Mesendoderm (in vitro differentiated cells): Measurements from ENCODE around the gene SMCHD1.
A peak's percentile ranks its signal among the peaks of the same experiment; 100 is the strongest.

Experiments used
- DNase-seq: peaks from one replicate; pipeline ENCODE4 v3.0.0; 2013
- H2AK5ac ChIP-seq: 2 replicates; pipeline ENCODE4 v1.6.1; 2013; ENCODE audit warnings: low read length, inconsistent platforms
- H2BK120ac ChIP-seq: 2 replicates; pipeline ENCODE4 v1.6.1; 2013; ENCODE audit warnings: low read depth, mild to moderate bottlenecking, low read length, moderate library complexity, mixed read lengths
- H2BK15ac ChIP-seq: replicated peaks from 2 replicates; pipeline ENCODE4 v1.6.1; 2013; ENCODE audit warnings: low read depth, mild to moderate bottlenecking, moderate library complexity
- H2BK5ac ChIP-seq: 2 replicates; pipeline ENCODE4 v1.6.1; 2013; ENCODE audit warnings: low read length, inconsistent platforms
- H3K18ac ChIP-seq: 2 replicates; pipeline ENCODE4 v1.6.1; 2013; ENCODE audit warnings: mild to moderate bottlenecking, low read length, mixed read lengths
- H3K23ac ChIP-seq: one replicate; pipeline ENCODE4 v1.6.1; 2013; ENCODE audit warnings: low read length
- H3K27ac ChIP-seq: 2 replicates; pipeline ENCODE4 v1.5.1; 2013; ENCODE audit warnings: low read depth, mild to moderate bottlenecking, inconsistent platforms, low read length, moderate library complexity
- H3K27me3 ChIP-seq: 2 replicates; pipeline ENCODE4 v1.6.1; 2013; ENCODE audit warnings: low read length, control low read depth, mild to moderate bottlenecking, inconsistent platforms; ENCODE audit not compliant: insufficient read depth, poor library complexity
- H3K36me3 ChIP-seq: 2 replicates; pipeline ENCODE4 v1.6.1; 2013; ENCODE audit warnings: low read length, inconsistent platforms; ENCODE audit not compliant: control insufficient read depth, insufficient read depth
- H3K4ac ChIP-seq: one replicate; pipeline ENCODE4 v1.6.1; 2013; ENCODE audit warnings: low read depth, mild to moderate bottlenecking, low read length, moderate library complexity
- H3K4me1 ChIP-seq: 2 replicates; pipeline ENCODE4 v1.6.1; 2013; ENCODE audit warnings: low read depth, low read length, inconsistent platforms; ENCODE audit not compliant: control insufficient read depth
- H3K4me2 ChIP-seq: 2 replicates; pipeline ENCODE4 v1.6.1; 2013; ENCODE audit warnings: low read length
- H3K4me3 ChIP-seq: 2 replicates; pipeline ENCODE4 v1.5.1; 2013; ENCODE audit warnings: mild to moderate bottlenecking, low read length
- H3K56ac ChIP-seq: one replicate; pipeline ENCODE4 v1.6.1; 2013; ENCODE audit warnings: low read length
- H3K79me1 ChIP-seq: 2 replicates; pipeline ENCODE4 v1.6.1; 2013; ENCODE audit warnings: low read length, inconsistent platforms
- H3K79me2 ChIP-seq: 2 replicates; pipeline ENCODE4 v1.6.1; 2013; ENCODE audit warnings: mild to moderate bottlenecking, low read length; ENCODE audit not compliant: control insufficient read depth, insufficient read depth
- H3K9ac ChIP-seq: 2 replicates; pipeline ENCODE4 v1.6.1; 2013; ENCODE audit warnings: low read length, inconsistent platforms
- H4K5ac ChIP-seq: one replicate; pipeline ENCODE4 v1.6.1; 2013; ENCODE audit warnings: low read length
- H4K8ac ChIP-seq: one replicate; pipeline ENCODE4 v1.6.1; 2013; ENCODE audit warnings: low read depth, mild to moderate bottlenecking, control low read depth, low read length, moderate library complexity
- WGBS: extraction: QIAGEN DNeasy Blood & Tissue Kit; methylation state at CpG from one replicate; pipeline ENCODE4 v1.1.7; 2013; ENCODE audit warnings: low lambda C conversion rate, missing lambda C conversion rate; ENCODE audit not compliant: insufficient coverage; ENCODE audit errors: extremely low coverage; 5-methylcytosine and 5-hydroxymethylcytosine counted together

Gene SMCHD1

GRCh38 chr18:2787225-2787624 lies 131.7 kb downstream of the SMCHD1 start:
- Histone ChIP-seq H3K4me3 (no peak overlapping the region), H3K36me3 (peaks cover 5% of the 10 kb centered on the region), H3K4me1 (no peaks in the 10 kb centered on the region), H3K4ac (no peak overlapping the region), H3K23ac (no peak overlapping the region), H2AK5ac (no peak overlapping the region), H3K27me3 (no peaks in the 10 kb centered on the region), H3K4me2 (no peak overlapping the region), H3K79me1 (no peaks in the 10 kb centered on the region), H2BK5ac (no peak overlapping the region), H3K56ac (no peak overlapping the region), H4K8ac (no peak overlapping the region), H3K79me2 (no peaks in the 10 kb centered on the region), H3K9ac (no peak overlapping the region), H3K27ac (no peak overlapping the region), H2BK15ac (no peak overlapping the region), H3K18ac (no peak overlapping the region), H2BK120ac (no peak overlapping the region), H4K5ac (no peak overlapping the region)
- no peak for DNase-seq

- Histone ChIP-seq H3K4me1 (no peaks in the 10 kb centered on the region), H4K8ac (no peak overlapping the region), H3K36me3 (no peaks in the 10 kb centered on the region), H3K9ac (no peak overlapping the region), H3K79me1 (no peaks in the 10 kb centered on the region), H2BK15ac (no peak overlapping the region), H3K4me3 (no peak overlapping the region), H2AK5ac (no peak overlapping the region), H3K27me3 (no peaks in the 10 kb centered on the region), H3K18ac (no peak overlapping the region), H3K27ac (no peak overlapping the region), H3K79me2 (no peaks in the 10 kb centered on the region), H3K4me2 (no peak overlapping the region), H3K56ac (no peak overlapping the region), H2BK5ac (no peak overlapping the region), H4K5ac (no peak overlapping the region), H3K4ac (no peak overlapping the region), H2BK120ac (no peak overlapping the region), H3K23ac (no peak overlapping the region)
- no peak for DNase-seq
- WGBS: 100% methylated on average over 1 of the region's 2 CpGs
Measured at GRCh38 chr18:2792395-2792794, 136.9 kb downstream of the SMCHD1 start.

- no peak overlapping the region for H3K27ac ChIP-seq
- H2AK5ac ChIP-seq: no peak overlapping the region
- no peak overlapping the region for H4K5ac ChIP-seq
- H3K79me1 ChIP-seq: no peaks in the 10 kb centered on the region
- no peak overlapping the region for H2BK120ac ChIP-seq
- H3K23ac ChIP-seq: no peak overlapping the region
- no CpG with 5 or more reads among the region's 9 CpGs for WGBS
- H3K27me3 ChIP-seq: no peaks in the 10 kb centered on the region
- no peak overlapping the region for H2BK5ac ChIP-seq
- H3K4me3 ChIP-seq: no peak overlapping the region
- H3K4me2 ChIP-seq: no peak overlapping the region
- H3K79me2 ChIP-seq: no peaks in the 10 kb centered on the region
- H3K4me1 ChIP-seq: no peaks in the 10 kb centered on the region
- no peak overlapping the region for H3K56ac ChIP-seq
- no peak overlapping the region for H4K8ac ChIP-seq
- DNase-seq: peak; percentile 30
- H2BK15ac ChIP-seq: no peak overlapping the region
- H3K36me3 ChIP-seq: no peaks in the 10 kb centered on the region
- H3K4ac ChIP-seq: no peak overlapping the region
- no peak overlapping the region for H3K18ac ChIP-seq
- H3K9ac ChIP-seq: no peak overlapping the region
Measured at GRCh38 chr18:2794159-2794558, 138.6 kb downstream of the SMCHD1 start.

- no peak overlapping the region for H3K23ac ChIP-seq
- H3K18ac ChIP-seq: no peak overlapping the region
- no peak overlapping the region for H2BK120ac ChIP-seq
- H3K79me1 ChIP-seq: no peaks in the 10 kb centered on the region
- H2AK5ac ChIP-seq: no peak overlapping the region
- no peaks in the 10 kb centered on the region for H3K79me2 ChIP-seq
- no peak overlapping the region for H3K4ac ChIP-seq
- H4K8ac ChIP-seq: no peak overlapping the region
- no peak overlapping the region for H3K56ac ChIP-seq
- H3K36me3 ChIP-seq: no peaks in the 10 kb centered on the region
- no peak overlapping the region for H2BK15ac ChIP-seq
- no peak overlapping the region for H3K9ac ChIP-seq
- no peak overlapping the region for H3K4me3 ChIP-seq
- H3K27ac ChIP-seq: no peak overlapping the region
- no peak for DNase-seq
- H2BK5ac ChIP-seq: no peak overlapping the region
- no peak overlapping the region for H3K4me2 ChIP-seq
- no peaks in the 10 kb centered on the region for H3K27me3 ChIP-seq
- no peaks in the 10 kb centered on the region for H3K4me1 ChIP-seq
- no CpG with 5 or more reads among the region's 1 CpG for WGBS
- H4K5ac ChIP-seq: no peak overlapping the region
Measured at GRCh38 chr18:2797951-2798350, 142.4 kb downstream of the SMCHD1 start.

GRCh38 chr18:2799369-2799768 lies 143.8 kb downstream of the SMCHD1 start:
- H3K23ac ChIP-seq: no peak overlapping the region
- H2BK15ac ChIP-seq: no peak overlapping the region
- no peak for DNase-seq
- H3K4me2 ChIP-seq: no peak overlapping the region
- no peaks in the 10 kb centered on the region for H3K79me1 ChIP-seq
- H3K9ac ChIP-seq: no peak overlapping the region
- H3K27ac ChIP-seq: no peak overlapping the region
- no peak overlapping the region for H2AK5ac ChIP-seq
- WGBS: no CpG with 5 or more reads among the region's 2 CpGs
- H3K79me2 ChIP-seq: no peaks in the 10 kb centered on the region
- no peaks in the 10 kb centered on the region for H3K27me3 ChIP-seq
- no peak overlapping the region for H4K5ac ChIP-seq
- no peaks in the 10 kb centered on the region for H3K4me1 ChIP-seq
- H2BK120ac ChIP-seq: no peak overlapping the region
- no peak overlapping the region for H4K8ac ChIP-seq
- no peak overlapping the region for H3K56ac ChIP-seq
- H3K4ac ChIP-seq: no peak overlapping the region
- no peak overlapping the region for H3K4me3 ChIP-seq
- no peak overlapping the region for H2BK5ac ChIP-seq
- H3K36me3 ChIP-seq: no peaks in the 10 kb centered on the region
- H3K18ac ChIP-seq: no peak overlapping the region

DNA sequence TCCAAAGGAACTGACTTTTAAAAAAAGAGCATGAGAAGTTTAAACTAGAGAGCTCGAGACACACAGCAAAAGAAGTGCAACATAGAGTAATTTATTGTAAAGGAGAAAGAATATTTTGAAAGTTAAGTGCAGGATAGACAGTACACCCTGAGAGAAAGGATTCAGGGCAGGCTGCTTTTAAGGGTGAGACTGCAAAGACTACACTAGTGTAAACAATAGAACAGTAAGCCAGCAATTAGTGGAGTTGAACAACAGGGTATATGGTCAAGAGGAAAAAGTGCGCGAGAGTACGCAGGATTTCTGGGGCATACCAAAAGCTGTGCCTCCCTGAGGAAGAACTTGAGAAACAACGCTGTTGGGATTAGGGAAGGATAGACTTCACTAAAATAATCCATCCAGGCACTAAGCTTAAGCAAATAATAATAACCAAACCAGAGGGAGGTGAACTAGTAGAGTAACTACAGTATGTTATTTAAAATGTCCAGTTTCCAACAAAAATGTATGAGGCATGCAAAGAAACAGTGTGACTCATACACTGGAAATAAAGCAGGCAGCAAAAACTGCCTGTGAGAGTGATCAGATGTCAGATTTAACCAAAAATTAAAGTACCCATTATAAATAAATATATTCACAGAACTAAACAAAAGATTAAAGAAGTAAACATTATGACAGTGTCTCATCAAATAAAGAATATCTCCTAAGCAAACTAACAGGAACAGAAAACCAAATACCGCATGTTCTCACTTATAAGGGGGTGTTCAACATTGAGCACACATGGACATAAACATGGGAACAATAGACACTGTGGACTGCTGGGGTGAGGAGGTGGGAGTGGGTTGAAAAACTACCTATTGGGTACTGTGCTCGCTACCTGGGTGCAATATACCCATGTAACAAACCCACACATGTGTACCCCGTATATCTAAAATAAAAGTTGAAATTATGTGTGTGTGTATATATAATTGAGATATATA lies 150.7 kb downstream of the SMCHD1 start:
- Histone ChIP-seq H3K4ac (no peak overlapping the region), H2BK5ac (no peak overlapping the region), H4K5ac (no peak overlapping the region), H3K36me3 (no peaks in the 10 kb centered on the region), H3K4me1 (no peaks in the 10 kb centered on the region), H3K18ac (no peak overlapping the region), H4K8ac (no peak overlapping the region), H2BK15ac (no peak overlapping the region), H3K23ac (no peak overlapping the region), H2BK120ac (no peak overlapping the region), H3K27ac (no peak overlapping the region), H3K4me3 (no peak overlapping the region), H3K79me2 (no peaks in the 10 kb centered on the region), H3K79me1 (no peaks in the 10 kb centered on the region), H2AK5ac (no peak overlapping the region), H3K56ac (no peak overlapping the region), H3K4me2 (no peak overlapping the region), H3K27me3 (no peaks in the 10 kb centered on the region), H3K9ac (no peak overlapping the region)
- WGBS: no CpG with 5 or more reads among the region's 8 CpGs
- DNase-seq: no peak
